Amniotic stem cell (primary cell): ENCODE measurements around the gene LETM1.
"Not testable (repeated sequence)": the region's sequence is repeated elsewhere in the genome, so short reads cannot be mapped to it uniquely, and the experiment has no call there.

ENCODE experiments used
- DNase-seq: peaks from one replicate; lab custom pipeline; 2025; lab: John Stamatoyannopoulos, UW

The LETM1 gene

DNA sequence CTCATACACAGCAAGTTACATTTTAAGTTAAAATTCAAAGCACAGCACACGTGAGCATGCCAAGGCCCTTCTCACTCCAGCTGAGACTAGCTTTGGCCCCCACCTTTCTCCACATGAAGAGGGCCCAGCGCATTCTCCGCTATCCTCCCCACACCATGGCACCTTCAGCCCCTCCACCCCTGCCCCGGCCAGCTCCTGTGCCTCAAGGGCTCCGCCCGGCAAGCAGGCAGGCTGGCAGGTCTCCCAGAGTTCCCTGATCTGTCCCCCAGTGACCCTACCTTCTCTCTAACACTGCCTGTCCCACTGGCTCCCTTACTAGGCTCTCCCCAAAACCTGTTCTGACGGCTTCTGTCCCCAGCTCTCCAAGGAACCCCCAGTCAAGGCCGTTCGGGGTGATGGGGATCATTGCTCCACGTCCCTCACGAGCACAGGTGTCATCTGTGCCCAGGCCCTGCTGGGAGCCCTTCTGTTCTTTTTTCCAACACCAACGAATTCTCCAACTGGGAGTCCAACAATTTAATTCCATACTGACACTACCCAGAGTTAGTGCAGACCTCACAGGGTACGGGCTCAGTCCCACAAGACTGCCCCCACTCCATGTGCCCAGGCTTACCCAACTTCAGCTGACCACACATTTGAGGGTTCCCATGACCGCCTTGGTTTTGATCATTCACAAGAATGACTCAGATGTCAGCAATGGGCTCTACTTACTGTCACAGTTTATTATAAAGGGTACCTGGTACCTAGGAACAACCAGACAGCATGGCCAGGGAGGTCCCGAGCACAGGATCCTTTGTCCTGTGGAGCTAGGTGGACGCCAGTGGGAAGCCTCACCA lies 4.2 kb downstream of the LETM1 start:
- DNase-seq, result no peak

DNA sequence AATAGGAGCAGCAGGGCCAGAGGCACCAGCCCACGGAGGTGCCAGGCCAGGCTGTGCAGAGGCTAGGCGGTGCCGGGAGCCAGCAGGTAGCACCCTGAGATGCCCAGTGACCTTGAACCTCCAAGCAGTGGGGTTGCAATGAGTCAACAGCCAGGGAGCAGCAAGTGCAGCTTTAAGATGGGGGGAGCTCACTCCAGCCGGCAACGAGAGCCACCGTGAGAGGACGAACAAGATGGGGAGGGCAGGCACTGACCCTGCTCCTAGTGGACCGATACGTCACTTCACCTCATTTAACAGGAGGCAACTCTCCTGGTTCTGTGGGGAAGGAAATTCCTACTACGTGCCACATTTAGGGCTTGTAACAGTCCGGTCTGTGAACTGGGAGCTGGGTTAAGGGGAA lies 4.8 kb downstream of the LETM1 start:
- DNase-seq, result no peak

DNA sequence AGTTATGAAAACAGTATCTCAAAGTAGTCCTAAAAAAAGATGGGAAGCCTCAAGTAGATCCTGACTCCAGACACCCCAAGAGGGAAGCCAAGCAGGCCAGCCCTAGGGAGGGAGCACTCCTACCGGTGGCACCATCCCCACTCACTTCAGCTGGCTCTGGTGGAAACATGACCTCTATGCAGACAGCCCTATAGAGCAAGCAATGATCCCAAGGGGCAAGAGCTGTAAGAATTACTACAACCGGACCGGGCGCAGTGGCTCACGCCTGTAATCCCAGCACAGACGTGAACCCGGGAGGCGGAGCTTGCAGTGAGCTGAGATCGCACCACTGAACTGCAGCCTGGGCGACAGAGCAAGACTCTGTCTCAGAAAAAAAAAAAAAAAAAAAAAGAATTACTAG lies 5.7 kb downstream of the LETM1 start:
- no peak for DNase-seq

DNA sequence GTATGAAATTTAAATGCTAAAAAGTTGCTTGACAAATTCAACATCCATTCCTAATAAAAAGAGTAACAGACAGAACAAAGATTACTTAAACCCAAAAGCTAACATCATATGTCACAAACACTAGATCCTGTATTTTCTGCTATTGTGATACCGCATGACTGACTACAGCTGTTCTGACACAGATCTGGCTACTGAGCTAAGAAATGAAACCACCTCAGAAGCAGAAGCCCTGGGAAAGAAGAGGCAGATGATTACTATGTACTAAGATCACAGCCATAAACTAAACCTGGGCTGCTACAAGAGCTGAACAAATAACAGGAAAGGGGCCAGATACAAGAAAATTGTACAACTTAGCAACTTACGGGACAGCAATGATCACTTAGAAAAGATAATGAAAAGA lies 9.4 kb downstream of the LETM1 start:
- no peak for DNase-seq

DNA sequence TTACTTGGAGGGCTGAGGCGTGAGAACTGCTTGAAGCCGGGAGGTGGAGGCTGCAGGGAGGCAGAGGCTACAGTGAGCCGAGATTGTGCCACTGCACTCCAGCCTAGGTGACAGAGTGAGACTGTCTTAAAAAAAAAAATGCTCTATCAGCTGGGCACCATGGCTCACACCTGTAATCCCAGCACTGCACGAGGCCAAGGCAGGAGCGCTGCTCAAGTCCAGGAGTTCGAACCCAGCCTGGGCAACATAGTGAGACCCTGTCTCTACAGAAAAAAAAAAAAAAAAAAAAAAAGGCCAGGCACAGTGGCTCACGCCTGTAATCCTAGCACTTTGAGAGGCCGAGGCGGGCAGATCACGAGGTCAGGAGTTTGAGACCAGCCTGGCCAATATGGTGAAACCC lies 11.3 kb downstream of the LETM1 start:
- not testable (repeated sequence) for DNase-seq

DNA sequence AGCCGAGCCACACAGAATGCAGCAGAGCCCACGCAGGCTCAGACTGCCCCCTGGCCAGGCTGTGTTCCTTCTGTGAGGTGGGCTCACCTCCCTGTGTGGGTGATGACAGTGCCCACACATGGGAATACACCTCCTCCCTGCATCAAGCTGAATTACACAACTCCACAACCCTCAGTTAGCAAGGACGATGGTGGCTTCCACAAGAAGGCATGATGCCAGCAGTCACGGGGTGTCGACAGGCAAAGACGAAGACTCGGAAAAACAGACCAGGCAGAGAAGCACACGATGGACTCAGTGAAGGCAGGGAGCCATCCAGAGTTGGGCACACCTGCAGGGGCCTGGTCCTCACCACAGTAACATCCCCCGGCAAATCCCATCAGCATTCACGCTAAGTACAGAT lies 12.1 kb downstream of the LETM1 start:
- no peak for DNase-seq

DNA sequence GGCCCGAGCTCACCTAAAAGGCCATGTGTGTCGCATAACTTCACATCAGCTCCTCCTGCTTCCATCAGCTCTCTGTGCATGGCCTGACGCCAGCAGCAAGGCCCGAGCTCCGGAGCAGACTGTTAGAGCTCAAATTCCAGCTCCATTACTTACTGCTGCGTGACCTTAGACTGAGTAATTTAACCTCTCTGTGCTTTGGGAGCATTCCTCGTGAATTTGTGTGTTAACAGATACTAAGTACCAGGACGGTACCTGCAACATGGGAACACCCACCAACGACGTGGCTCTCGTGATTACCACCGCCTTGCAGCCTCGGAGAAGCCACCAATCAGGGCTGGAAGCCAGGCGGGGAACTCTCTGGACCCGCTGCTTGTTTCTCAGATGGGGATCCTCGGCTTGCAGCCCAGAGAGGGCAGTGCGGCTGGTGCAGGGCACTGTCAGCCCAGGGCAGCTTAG lies 12.9 kb downstream of the LETM1 start:
- peak; percentile 43 for DNase-seq

DNA sequence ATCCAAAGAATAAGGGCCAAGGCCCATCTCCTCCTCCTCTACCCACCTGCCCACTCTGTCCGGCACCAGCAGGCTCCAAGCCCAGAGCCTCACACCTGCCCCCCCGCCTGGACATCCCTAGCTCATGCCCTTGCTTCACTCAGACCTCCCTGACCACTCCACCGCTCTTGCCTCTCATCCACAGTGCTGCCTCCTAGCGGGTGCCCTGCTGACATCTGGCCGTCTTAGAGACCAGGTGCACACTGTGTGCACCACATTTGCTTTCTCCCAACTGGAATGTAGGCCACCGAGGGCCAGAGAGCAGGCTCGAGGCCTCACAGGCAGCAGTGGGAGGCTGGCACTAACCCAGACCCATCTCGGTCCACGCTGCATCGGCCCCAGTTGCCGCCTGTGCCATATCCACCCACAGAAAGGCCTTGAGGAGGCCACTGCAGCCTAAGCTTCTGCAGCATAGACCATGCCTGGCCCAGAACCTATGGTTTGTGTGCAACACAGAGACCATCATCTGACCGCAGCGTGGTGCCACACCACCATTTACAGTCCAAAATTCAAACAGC lies 13.5 kb downstream of the LETM1 start:
- DNase-seq, result no peak

DNA sequence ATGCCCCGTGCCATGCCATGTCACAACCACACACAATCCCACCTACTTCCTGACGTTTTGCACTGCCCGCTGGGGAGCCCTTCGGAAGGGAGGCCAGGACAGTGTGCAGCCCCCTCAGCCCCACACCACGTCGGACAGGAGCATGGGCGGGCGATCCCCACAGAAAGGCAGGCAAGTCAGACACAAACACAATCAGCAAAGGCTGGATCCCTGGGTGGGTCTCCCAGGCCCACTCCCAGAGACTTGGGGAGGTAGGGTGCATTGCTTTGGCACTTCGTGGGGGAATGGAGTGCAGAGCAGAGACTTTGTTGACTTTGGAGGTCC lies 14.1 kb downstream of the LETM1 start:
- no peak for DNase-seq

DNA sequence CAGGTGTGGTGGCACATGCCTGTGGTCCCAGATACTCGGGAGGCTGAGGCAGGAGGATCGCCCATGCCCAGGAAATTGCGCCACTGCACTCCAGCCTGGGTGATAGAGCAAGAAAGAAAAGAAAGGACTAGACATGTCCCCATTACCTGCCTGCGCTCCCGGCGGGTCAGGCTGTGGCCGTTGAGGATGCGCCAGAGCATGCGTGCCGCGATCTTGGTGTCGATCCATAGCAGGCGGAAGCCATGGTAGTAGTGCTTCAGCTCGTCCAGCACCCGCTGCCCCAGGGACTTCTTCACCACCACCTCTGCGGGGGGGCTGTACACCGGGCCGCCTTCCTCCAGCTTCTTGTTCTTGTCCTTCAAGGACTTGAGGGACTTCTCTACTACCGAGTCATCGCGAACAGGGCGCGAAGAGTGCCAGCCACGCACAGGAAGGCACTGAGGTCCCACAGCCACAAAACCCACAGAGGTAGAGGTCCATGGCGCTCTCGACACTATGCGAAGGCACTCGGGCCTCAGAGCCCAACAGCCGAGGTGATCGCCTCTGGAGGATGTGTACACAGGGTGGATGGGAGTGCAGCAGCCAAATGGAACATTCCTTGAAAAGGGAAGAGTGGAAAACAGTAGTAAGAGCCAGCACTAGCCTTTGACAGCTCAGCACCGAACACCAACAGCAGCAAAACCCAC lies 14.6 kb downstream of the LETM1 start:
- DNase-seq, result no peak

DNA sequence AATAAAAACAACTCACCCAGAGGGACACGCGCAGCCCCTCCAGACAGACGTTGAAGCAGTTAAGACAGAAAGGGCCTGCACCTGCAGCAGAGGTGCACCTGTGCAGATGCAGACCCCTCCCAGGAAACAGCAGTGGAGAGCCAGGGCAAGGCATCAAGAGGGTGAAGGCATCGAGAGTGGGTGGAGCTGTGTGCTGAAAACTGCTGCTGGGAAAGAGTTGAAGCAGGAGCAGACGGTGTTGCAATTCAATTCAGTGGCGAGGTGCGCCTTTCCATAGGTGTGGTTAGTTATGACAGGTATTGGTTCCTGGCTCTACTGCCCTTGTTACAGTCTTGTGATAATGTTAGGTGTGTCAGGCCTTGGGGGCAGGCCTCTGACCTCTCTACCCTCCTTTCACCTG lies 16.7 kb downstream of the LETM1 start:
- DNase-seq, result no peak

DNA sequence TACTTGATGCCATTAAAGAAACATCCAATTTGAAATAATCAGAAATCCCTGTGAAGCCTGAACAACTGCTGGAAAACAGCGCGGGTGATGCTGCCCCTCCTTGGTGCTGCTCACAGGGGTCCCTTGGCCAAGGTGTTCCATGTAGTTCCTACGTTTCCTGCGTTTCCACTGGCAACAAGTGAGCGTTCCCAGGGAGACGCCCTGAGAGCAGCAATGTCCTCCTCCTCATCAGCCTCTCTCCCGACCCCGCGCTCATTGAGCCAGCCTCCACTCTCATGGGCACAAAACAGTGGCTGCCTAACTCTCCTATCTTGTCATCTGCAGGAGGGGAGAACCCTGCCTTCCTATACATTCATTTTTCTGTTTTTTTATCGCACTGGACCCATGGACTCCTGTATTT lies 18.9 kb downstream of the LETM1 start:
- DNase-seq, result no peak

DNA sequence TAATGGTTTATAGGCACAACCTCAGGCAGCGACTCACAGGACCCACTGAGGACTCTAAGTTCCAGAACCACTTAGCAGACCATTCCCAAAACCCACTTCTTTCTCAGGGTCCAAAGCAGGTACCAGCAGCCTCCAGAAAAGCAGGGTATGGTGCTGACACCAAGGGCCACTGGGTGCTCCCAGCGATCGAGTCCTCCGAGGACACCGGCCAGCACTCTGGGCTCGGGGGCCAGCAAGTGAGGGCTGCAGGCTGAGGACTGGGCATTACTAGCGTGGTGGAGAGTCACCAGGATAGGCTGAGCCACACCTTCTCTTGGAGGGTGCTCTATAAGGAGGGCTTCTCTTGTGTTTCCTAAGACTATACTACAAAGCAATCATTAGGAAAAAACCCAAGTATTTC lies 19.3 kb downstream of the LETM1 start:
- no peak for DNase-seq

DNA sequence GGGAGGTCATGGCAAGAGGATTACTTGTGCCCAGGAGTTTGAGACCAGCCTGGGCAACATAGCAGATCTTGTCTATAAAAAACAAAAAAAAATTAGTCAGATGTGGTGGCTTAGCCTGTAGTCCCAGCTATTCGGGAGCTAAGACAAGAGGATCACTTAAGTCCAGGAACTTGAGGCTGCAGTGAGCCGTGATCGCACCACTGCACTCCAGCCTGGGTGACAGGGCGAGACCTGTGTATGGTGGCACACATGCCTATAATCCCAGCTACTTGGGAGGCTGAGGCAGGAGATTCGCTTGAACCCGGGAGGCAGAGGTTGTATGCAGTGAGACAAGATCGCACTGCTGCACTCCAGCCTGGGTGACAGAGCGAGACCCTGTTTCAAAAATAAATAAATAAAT lies 20.1 kb downstream of the LETM1 start:
- DNase-seq, result not testable (repeated sequence)

DNA sequence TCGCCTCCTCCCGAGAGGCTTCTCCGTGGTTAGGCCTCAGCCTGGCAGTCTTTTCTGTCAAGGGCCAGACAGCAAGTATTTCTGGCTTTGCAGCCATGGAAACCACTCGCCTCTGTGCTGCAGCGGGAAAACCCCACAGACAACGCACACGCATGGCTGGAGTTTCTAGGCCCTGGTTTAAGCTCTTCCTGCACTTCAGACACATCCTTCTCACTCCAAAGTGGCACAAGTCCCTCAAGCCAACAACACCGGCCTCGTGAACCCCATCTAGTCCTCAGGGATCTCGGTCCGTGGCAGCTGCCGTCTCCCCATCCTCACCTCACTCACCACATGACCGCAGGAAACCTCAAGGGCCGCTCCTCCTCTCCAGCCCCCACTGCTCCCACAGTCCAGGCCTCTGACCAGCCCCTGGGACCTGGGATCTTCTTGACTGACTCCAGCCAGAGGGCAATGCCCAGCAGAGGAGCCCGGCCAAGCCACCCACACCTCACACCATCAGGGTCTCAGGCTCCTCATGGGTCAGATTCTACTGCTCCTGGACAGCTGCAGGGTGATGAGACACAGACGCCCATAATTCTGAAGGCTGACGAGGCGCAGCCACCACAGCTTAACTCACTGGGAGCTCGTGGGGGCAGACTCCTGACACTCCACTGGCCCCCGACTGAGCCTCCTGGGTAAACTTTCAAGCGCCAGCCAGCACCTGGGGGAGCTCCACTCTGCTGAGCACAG lies 21.7 kb downstream of the LETM1 start:
- DNase-seq, result no peak

DNA sequence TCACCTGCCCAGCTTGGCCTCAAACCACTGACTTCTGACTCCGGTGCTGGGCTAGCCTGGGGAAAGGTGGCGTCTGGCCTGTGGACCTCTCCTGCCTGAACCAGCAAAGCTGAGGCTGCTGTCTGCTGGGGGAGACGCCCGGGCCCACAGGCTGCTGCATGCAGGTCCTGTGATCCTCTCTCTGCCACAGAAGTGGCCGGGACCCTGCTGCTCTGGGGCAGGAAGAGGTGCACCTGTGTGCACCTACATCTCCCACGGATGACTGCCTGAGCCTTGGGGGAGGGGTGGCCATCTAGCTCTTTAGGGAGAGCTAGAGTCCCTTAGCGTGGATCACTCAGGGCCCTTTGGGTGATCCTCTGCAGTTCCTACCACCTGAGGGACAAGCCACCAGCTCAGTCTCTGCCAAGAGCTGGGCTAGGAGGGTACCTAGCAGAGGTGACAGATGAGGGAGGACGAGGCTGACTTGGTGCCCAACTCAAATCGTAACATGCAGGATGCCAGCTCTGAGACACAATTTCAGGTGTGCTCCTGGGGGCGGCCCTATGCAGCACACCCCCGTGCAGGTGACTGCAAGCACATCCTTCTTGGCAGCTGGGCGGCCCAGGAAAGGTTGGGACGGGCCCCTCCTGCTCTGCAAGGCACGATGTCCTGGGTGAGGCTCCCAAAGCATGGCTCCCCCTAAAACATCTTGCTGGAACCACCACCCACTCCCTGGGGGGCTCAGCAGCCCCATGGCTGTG lies 22.5 kb downstream of the LETM1 start:
- no peak for DNase-seq

DNA sequence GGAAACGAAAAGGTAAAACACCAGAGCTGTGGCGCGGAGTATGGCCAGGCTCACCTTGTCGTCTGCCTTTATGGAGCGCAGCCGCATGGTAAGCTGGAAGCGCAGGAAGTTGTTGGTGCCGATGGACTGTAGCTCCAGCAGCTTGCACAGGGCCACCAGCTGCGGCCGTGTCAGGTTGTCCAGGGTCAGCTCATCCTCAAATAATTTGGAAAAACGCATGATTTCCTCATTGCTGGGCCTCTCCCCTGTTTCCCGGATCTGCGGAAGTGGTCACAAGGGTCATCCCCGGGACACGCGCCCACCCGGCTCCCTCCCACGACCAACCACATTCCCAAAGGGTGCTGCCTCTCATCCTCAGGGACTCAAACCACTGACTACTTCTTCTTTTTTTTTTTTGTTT lies 23.3 kb downstream of the LETM1 start:
- no peak for DNase-seq

DNA sequence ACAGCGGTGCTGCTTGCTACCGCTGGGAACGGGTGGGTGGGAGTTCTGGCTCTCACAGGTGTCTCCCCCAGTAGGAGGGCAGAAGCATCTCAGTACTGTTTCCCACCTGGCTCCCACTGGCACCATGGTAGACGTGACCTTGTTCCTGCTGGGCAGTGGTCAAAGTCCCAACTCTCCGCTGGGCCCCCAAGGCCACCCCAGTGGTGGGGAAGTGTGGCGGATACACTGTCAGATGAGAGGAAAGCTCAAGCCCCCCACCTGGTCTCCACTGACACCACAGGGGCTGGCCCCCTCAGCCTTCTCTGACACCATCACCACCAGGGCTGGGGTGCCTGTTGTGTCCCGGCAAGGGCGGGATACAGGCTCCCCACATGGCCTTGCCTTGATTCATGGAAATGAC lies 24.6 kb downstream of the LETM1 start:
- no peak for DNase-seq

DNA sequence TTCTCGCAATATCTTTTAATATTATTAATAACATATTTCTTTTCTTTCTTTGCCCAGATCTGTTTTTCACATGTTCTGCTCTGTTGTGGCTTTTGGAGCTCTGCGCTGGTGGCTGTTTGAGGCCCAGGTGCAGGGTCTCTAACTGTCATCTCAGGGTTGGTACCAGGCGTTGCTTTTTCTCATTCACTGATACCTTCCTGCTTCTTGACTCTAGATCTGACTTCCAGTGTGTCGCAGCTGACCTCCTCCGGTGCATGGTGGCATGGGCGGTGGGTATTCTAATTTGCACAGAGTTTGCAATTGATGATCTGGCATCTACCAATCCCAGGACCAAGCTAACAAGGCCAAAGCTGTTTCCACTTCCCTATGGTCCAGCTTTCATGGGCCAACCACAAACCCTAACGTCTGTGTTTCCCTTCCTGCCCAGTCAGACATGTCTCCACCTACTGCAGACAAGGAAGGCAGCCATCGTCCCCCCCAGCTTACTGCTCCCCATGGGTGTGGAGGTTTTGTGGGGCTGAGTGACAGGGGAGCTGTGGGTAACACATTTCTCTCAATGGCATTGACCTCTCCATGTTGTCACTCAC lies 25.2 kb downstream of the LETM1 start:
- DNase-seq, result no peak

DNA sequence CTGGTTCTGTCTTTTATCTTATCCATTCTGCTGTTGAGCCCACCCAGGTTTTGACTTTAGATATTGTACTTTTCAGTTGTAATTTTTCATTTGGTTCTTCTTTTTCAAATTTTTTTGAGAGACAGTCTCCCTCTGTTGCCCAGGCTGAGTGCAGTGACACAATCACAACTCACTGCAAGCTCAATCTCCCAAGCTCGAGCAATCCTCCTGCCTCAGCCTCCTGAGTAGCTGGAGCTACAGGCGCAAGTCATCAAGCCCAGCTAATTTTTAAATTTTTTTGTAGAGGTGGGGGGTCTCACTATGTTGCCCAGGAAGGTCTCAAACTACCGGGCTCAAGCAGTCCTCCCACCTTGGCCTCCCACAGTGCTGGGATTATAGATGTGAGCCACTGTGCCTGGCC lies 25.7 kb downstream of the LETM1 start:
- DNase-seq, result no peak

DNA sequence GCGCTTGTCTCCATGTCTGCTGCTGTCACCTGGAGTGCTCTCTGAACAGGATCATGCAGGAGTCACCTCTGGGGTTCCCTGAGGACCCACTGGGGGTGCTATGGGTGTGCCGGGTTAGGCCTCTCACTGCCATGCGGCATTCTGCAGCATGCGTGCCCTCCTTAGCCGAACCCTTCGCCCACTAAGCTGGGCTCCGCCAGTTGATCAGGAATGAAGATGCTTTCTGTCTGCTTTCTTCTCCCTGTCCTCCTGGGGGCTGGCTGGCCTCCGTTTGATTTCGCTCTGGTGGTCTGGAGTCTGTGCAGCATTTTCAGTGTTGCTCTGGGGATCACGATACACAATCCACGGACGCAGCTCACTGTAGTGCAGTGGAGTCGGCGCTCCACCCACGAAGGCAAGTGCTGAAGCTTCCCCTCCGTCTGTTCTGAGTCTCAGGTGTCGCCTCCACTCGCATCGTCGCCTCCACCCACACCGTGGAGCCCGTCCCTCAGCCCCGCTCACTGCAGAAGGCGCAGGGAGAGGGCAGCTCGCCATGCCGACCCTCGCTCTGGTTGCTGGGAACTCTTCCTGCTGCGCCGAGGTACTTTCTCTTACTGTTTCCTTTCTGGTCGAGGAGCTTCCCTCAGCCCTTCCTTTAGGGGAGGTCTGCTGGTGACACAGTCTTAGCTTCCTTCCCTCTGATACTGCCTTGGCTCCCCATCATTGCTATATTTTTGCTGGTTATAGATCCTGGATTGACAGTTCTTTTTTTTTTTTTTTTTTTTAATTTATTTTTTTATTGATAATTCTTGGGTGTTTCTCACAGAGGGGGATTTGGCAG lies 29.2 kb downstream of the LETM1 start:
- DNase-seq, result no peak
